ENCODE results near the gene CHRND.

Gene CHRND

DNA sequence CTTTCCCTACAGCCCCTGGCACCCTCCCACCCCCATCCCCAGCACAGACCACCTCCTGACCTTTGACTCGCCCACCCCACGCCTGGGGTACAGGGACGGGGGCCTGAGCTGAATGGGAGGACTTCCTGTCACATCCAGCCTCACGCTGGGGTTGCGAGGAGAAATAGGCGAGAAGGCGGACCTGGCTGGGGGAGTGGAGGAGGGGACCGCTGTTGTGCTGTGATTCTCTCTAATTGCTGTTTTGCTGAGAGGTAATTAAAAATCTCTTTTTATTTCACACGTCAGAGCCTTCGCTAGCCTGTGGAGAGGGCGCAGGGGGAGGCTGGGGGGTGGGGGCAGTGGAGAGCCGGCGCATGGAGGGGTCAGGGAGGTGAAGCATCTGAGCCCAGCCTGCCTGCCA, 28.6 kb upstream of the CHRND start:
- Histone ChIP-seq H3K27ac (ENCODE audit: low read depth, low read length) (no peak overlapping the region), H3K36me3 (ENCODE audit: insufficient read depth, low read length) (no peaks in the 10 kb centered on the region), H3K4me1 (ENCODE audit: insufficient read depth, low read length) (0 out of 2 replicates have a peak, but pooled peaks cover 3% of the 10 kb centered on the region), H3K9ac (ENCODE audit: low read depth, low read length) (no peak overlapping the region), H3K9me3 (ENCODE audit: insufficient read depth, low read depth, low read length) (no peaks in the 10 kb centered on the region), H3K4me3 (ENCODE audit: low read length) (no peak overlapping the region), H3K27me3 (ENCODE audit: insufficient read depth, low read length) (peaks cover 28% of the 10 kb centered on the region)
- WGBS, result 68% methylated on average over 13 of the region's 13 CpGs

DNA sequence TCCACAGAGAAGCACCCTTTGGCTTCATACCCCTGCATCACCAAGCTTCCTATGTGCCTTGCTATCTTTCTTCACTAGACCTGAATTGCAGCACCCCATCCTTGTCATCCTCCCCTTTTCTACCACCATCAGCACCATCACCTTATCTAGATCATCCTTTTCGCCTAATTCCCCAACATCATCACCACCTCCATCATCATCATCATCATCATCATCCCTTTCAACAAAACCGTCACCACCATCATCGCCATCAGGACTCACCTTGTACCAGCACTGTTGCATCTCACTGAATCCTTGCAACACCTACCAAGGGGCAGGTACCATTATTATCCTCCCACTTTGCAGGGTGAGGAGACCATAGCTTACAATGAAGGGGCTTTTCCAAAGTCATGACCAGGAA, 27.5 kb upstream of the CHRND start:
- H3K9me3 ChIP-seq (ENCODE audit: insufficient read depth, low read depth, low read length), result no peaks in the 10 kb centered on the region
- H3K4me1 ChIP-seq (ENCODE audit: insufficient read depth, low read length), result peaks cover 6% of the 10 kb centered on the region; the same call in 1 of the 2 replicates
- H3K27me3 ChIP-seq (ENCODE audit: insufficient read depth, low read length), result peaks cover 38% of the 10 kb centered on the region
- H3K4me3 ChIP-seq (ENCODE audit: low read length), result no peak overlapping the region
- no peak overlapping the region for H3K9ac ChIP-seq (ENCODE audit: low read depth, low read length)
- H3K27ac ChIP-seq (ENCODE audit: low read depth, low read length), result no peak overlapping the region
- 94% methylated on average over 3 of the region's 3 CpGs for WGBS
- no peaks in the 10 kb centered on the region for H3K36me3 ChIP-seq (ENCODE audit: insufficient read depth, low read length)

DNA sequence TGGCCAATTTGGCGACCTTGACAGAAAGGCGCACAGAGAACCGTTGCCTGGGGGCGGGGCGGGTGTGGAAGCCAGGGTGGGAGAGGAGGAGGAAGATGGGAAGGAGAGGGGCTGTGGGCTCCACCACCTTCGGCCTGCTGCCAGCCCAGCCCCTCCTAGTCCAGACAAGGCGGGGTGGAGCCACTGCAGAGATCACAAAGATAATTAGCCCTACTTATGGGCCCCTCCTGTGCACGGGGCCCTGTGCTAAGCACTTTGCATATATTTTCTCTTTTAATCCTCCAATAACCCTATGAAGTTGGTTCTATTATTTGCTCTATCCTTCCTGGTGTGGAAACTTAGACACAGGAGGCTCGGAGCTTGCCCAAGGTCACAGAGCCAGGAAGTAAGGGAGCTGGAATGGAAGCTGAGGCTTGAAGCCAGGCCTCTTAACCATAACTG, 24.6 kb upstream of the CHRND start:
- H3K9me3 ChIP-seq (ENCODE audit: insufficient read depth, low read depth, low read length), result no peaks in the 10 kb centered on the region
- H3K4me3 ChIP-seq (ENCODE audit: low read length), result no peak overlapping the region
- no peaks in the 10 kb centered on the region for H3K36me3 ChIP-seq (ENCODE audit: insufficient read depth, low read length)
- peaks cover 67% of the 10 kb centered on the region for H3K27me3 ChIP-seq (ENCODE audit: insufficient read depth, low read length)
- no peak overlapping the region for H3K9ac ChIP-seq (ENCODE audit: low read depth, low read length)
- no peak overlapping the region for H3K27ac ChIP-seq (ENCODE audit: low read depth, low read length)
- peaks cover 16% of the 10 kb centered on the region for H3K4me1 ChIP-seq (ENCODE audit: insufficient read depth, low read length)
- 68% methylated on average over 9 of the region's 9 CpGs for WGBS

- Histone ChIP-seq H3K4me1 (ENCODE audit: insufficient read depth, low read length) (peaks cover 16% of the 10 kb centered on the region), H3K36me3 (ENCODE audit: insufficient read depth, low read length) (no peaks in the 10 kb centered on the region), H3K9ac (ENCODE audit: low read depth, low read length) (no peak overlapping the region), H3K9me3 (ENCODE audit: insufficient read depth, low read depth, low read length) (no peaks in the 10 kb centered on the region), H3K27ac (ENCODE audit: low read depth, low read length) (no peak overlapping the region), H3K4me3 (ENCODE audit: low read length) (peak overlapping the region; percentile 66), H3K27me3 (ENCODE audit: insufficient read depth, low read length) (peaks cover 73% of the 10 kb centered on the region)
- WGBS, result 27% methylated on average over 10 of the region's 10 CpGs
These were observed 24.1 kb upstream of the CHRND start for GRCh38 chr2:232501794-232502390.

DNA sequence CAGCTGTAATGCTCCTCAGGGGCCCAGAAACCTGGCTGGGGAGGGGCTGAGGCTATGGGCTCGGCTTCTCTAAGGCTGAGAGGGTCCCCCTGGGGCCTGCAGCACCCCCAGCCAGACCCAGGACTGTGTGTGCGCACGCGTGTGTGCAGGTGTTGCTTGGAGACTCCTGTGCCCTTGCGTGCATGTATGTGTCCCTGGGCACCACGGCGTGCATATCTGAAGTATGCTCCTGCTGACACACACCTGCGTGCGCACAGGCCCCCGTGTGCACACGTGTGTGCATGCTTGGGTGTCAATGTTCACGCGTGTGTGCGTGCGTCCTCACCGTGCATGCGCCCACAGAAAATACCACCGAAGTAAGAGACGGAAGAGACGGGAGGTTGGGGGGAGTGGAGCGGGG, 23.4 kb upstream of the CHRND start:
- no peak overlapping the region; the same call in 1 of the 2 replicates for H3K9ac ChIP-seq (ENCODE audit: low read depth, low read length)

DNA sequence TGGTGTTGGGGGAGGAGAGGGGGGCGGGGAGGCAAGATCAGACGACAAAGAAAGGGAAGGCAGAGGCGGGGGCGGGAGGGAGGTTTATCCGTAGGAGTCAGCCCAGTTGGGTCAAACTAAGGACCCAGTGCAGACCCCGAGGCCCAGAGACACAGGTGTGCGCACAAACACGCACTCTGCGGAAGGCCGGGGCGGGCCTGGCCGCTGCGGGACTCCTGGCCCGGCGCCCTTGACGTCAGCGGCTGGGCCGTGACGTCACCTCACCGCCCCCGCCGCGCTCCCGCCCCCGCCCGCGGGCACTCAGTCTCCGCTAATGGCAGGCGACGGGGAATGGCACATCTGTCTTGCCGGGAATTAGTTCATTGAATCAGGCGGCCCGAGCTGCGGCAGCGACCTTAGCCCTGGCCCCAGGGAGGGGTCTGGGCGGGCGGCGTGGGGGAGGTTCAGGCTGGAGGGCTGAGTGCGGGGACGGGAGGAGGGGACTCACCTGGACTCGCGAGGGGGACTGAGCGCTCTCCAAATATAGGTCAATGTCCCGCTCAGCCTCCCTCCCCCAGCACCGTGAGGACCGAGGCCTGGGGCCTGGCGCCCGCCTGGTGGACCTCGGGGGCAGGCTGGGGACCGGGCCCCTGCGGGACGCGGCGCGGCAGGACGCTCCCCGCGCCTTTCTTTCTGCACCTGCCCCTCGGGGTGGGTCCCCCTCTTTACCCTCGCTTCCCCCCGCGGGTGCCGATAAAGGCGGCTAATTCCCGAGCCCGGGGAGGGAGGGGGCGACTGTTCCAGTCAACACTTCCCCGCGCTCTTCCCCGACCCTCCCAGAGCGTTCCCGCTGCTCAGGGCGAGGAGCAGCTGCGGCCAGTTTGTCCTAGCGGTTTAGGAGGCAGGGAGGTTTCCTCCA, 22.8 kb upstream of the CHRND start:
- Histone ChIP-seq H3K4me3 (ENCODE audit: low read length) (peak overlapping the region; percentile 66), H3K27me3 (ENCODE audit: insufficient read depth, low read length) (peaks cover 81% of the 10 kb centered on the region)

More for the DNA sequence above, 23.4 kb upstream of the CHRND start:
- Histone ChIP-seq H3K9me3 (ENCODE audit: insufficient read depth, low read depth, low read length) (no peaks in the 10 kb centered on the region), H3K36me3 (ENCODE audit: insufficient read depth, low read length) (no peaks in the 10 kb centered on the region), H3K27me3 (ENCODE audit: insufficient read depth, low read length) (peaks cover 78% of the 10 kb centered on the region), H3K27ac (ENCODE audit: low read depth, low read length) (no peak overlapping the region), H3K4me1 (ENCODE audit: insufficient read depth, low read length) (peaks cover 16% of the 10 kb centered on the region), H3K4me3 (ENCODE audit: low read length) (peak overlapping the region; percentile 66)
- 3% methylated on average over 15 of the region's 21 CpGs for WGBS

DNA sequence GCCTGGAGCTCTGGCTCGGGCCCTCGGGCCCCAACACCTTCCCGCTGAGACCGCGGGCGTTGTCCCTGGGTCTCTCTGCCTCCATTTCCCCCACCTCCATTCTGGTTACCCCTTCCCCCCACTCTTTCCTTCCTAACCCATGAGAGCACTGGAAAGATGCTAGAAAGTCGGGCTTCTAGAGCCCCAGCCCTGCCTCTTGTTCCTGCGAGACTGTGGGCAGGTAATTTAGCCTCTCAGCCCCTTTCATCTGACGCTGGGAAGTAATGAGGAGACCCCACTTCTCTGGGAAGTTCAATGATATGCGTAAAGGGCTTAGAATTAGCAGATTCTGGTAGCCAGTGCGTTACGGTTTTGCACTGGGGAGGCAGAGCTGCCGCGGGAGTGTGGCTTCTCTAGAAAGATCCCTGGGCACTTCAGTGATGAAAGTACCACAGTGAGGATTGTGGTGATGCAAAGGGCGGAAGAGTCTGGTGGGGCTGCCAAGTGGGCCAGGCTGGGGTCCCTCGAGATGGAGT, 22.1 kb upstream of the CHRND start:
- peak overlapping the region; percentile 66 for H3K4me3 ChIP-seq (ENCODE audit: low read length)
- WGBS, result 21% methylated on average over 16 of the region's 16 CpGs

More for the DNA sequence above, 22.8 kb upstream of the CHRND start:
- Histone ChIP-seq H3K9ac (ENCODE audit: low read depth, low read length) (no peak overlapping the region), H3K36me3 (ENCODE audit: insufficient read depth, low read length) (no peaks in the 10 kb centered on the region), H3K4me1 (ENCODE audit: insufficient read depth, low read length) (peaks cover 16% of the 10 kb centered on the region), H3K27ac (ENCODE audit: low read depth, low read length) (no peak overlapping the region), H3K9me3 (ENCODE audit: insufficient read depth, low read depth, low read length) (no peaks in the 10 kb centered on the region)
- WGBS, result 1% methylated on average over 75 of the region's 75 CpGs

DNA sequence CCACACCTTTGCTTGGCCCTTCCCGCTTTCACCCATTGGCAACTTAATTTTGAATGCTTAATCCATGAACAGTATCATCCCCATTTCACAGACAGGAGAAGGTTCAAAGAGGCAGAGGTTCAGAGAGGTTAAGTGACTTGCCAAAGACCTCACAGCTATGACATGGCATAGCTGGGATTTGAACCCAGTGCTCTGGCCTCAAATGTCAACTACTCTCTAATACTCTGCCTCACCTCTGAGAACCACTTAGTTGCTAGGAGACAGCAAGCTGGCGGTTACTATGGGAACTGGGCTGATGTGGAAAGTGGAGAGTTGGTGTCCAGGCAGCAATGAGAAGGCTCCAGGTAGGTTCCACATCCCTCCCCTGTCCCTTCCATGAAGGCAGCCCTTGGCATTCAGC, 21.5 kb upstream of the CHRND start:
- WGBS, result 86% methylated on average over 2 of the region's 2 CpGs
- Histone ChIP-seq H3K27me3 (ENCODE audit: insufficient read depth, low read length) (peaks cover 79% of the 10 kb centered on the region), H3K4me1 (ENCODE audit: insufficient read depth, low read length) (peaks cover 16% of the 10 kb centered on the region), H3K36me3 (ENCODE audit: insufficient read depth, low read length) (no peaks in the 10 kb centered on the region), H3K27ac (ENCODE audit: low read depth, low read length) (no peak overlapping the region), H3K4me3 (ENCODE audit: low read length) (no peak overlapping the region), H3K9ac (ENCODE audit: low read depth, low read length) (no peak overlapping the region), H3K9me3 (ENCODE audit: insufficient read depth, low read depth, low read length) (no peaks in the 10 kb centered on the region)

More for the DNA sequence above, 22.1 kb upstream of the CHRND start:
- Histone ChIP-seq H3K9me3 (ENCODE audit: insufficient read depth, low read depth, low read length) (no peaks in the 10 kb centered on the region), H3K4me1 (ENCODE audit: insufficient read depth, low read length) (peaks cover 16% of the 10 kb centered on the region), H3K27me3 (ENCODE audit: insufficient read depth, low read length) (peaks cover 81% of the 10 kb centered on the region), H3K27ac (ENCODE audit: low read depth, low read length) (no peak overlapping the region), H3K9ac (ENCODE audit: low read depth, low read length) (no peak overlapping the region), H3K36me3 (ENCODE audit: insufficient read depth, low read length) (no peaks in the 10 kb centered on the region)

DNA sequence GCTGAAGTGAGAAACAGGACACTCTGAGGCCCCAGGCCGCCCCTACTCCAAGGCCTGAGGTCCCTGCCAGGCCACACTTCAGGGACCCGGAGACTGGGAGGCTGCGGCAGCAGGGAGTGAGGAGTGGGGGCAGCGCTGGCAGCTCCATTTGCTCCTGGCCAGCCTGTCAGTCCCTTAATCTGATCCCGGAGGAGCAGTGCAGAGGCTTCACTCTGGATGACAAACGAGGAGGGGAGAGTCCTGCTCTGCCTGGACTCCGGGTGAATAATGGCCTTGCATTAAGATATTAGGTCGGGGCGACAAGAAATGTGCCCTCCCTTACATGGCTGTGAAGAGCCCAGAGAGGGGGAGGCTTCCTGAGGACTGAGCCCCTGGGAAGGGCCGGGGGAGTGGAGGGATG, 20.1 kb upstream of the CHRND start:
- no peak overlapping the region for H3K9ac ChIP-seq (ENCODE audit: low read depth, low read length)
- peaks cover 16% of the 10 kb centered on the region for H3K4me1 ChIP-seq (ENCODE audit: insufficient read depth, low read length)
- H3K4me3 ChIP-seq (ENCODE audit: low read length), result no peak overlapping the region
- peaks cover 70% of the 10 kb centered on the region for H3K27me3 ChIP-seq (ENCODE audit: insufficient read depth, low read length)
- no peaks in the 10 kb centered on the region for H3K9me3 ChIP-seq (ENCODE audit: insufficient read depth, low read depth, low read length)
- 30% methylated on average over 10 of the region's 10 CpGs for whole genome bisulfite sequencing
- H3K27ac ChIP-seq (ENCODE audit: low read depth, low read length), result no peak overlapping the region
- H3K36me3 ChIP-seq (ENCODE audit: insufficient read depth, low read length), result no peaks in the 10 kb centered on the region

DNA sequence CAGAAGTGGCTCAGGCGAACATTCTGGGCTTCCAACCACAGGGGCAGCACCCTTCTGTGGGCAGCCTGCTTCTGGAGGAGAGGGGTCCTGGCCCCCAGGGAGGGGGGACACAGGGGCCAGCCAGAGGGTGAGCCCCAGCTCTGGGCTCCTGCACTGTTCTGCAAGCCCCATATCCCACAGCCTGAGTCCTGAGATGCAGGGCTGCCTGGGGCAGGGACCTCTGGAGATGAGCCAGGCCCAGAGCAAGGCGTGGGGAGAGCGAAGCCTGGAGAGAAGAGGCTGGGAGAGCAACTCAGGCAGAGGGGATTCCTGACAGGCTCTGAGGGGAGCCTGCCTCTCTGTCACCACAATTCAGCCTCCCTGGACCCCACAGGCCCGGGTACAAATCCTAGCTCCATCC, 19.3 kb upstream of the CHRND start:
- no peak overlapping the region for H3K27ac ChIP-seq (ENCODE audit: low read depth, low read length)
- 81% methylated on average over 4 of the region's 4 CpGs for WGBS
- no peak overlapping the region for H3K9ac ChIP-seq (ENCODE audit: low read depth, low read length)
- H3K4me1 ChIP-seq (ENCODE audit: insufficient read depth, low read length), result peaks cover 16% of the 10 kb centered on the region
- no peaks in the 10 kb centered on the region for H3K9me3 ChIP-seq (ENCODE audit: insufficient read depth, low read depth, low read length)
- peaks cover 63% of the 10 kb centered on the region for H3K27me3 ChIP-seq (ENCODE audit: insufficient read depth, low read length)
- H3K4me3 ChIP-seq (ENCODE audit: low read length), result no peak overlapping the region
- H3K36me3 ChIP-seq (ENCODE audit: insufficient read depth, low read length), result no peaks in the 10 kb centered on the region

DNA sequence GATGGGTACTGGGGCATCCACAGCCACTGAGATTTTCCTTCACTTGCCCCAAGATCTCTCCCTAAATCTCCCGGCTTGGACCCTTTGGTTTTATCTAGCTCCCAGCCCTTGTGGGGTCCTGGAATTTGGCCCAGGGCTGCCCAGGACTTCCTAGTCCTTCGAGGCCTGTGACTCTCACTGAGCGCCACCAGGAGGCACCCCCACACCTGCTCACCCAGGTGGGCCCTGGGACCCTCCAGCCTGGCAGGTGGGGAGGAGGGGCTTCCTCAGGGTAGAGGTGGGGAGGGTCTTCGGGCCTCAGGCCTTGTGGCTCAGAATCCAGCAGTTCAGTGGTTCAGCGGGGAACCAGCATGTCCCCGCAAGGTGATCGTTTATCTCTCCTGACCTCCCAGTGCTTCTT, 17.7 kb upstream of the CHRND start:
- Histone ChIP-seq H3K9ac (ENCODE audit: low read depth, low read length) (no peak overlapping the region), H3K9me3 (ENCODE audit: insufficient read depth, low read depth, low read length) (no peaks in the 10 kb centered on the region), H3K27me3 (ENCODE audit: insufficient read depth, low read length) (peaks cover 50% of the 10 kb centered on the region), H3K27ac (ENCODE audit: low read depth, low read length) (no peak overlapping the region), H3K4me3 (ENCODE audit: low read length) (no peak overlapping the region), H3K4me1 (ENCODE audit: insufficient read depth, low read length) (peaks cover 10% of the 10 kb centered on the region; the same call in 1 of the 2 replicates), H3K36me3 (ENCODE audit: insufficient read depth, low read length) (no peaks in the 10 kb centered on the region)
- 90% methylated on average over 7 of the region's 7 CpGs for whole genome bisulfite sequencing
